Fibroblast of skin of left biceps (primary cell): ENCODE results near the gene SMAD2.
"Not testable (repeated sequence)": the region's sequence is repeated elsewhere in the genome, so short reads cannot be mapped to it uniquely, and the experiment has no call there.

Source experiments
- DNase-seq, 2 experiments: peaks; one replicate each; pipeline ENCODE4 v3.0.0-alpha.2; 2013; ENCODE audit warnings: low read depth in 2 of 2

SMAD2 gene

GRCh38 chr18:47793609-47794008, 136.8 kb downstream of the SMAD2 start:
- DNase-seq = no peak

GRCh38 chr18:47791461-47791985, 138.9 kb downstream of the SMAD2 start:
- no peak for DNase-seq

- no peak for DNase-seq
Observed at GRCh38 chr18:47790036-47790435, 140.4 kb downstream of the SMAD2 start.

GRCh38 chr18:47788621-47789020, 141.8 kb downstream of the SMAD2 start:
- DNase-seq = no peak

DNA sequence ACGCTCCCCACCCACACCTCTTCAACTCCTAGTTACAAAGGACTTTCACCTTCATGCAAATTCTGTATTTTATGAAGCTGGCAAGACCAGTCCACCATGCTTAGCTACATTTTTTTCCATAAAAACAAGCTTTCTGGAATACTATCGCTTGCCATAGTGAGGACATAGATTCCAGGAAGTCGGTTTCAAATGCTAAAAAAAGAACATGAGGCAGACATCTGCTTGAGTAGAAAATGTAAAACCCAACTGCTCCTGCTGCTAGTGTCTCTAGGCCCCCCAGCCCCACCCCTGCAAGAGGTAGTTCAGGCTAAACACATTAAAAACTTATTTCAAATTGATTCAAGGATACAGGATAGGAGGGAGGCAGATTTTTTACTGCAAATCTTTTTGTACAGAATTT, 148.9 kb downstream of the SMAD2 start:
- no peak for DNase-seq

GRCh38 chr18:47780011-47780725, 150.3 kb downstream of the SMAD2 start:
- no peak for DNase-seq

DNA sequence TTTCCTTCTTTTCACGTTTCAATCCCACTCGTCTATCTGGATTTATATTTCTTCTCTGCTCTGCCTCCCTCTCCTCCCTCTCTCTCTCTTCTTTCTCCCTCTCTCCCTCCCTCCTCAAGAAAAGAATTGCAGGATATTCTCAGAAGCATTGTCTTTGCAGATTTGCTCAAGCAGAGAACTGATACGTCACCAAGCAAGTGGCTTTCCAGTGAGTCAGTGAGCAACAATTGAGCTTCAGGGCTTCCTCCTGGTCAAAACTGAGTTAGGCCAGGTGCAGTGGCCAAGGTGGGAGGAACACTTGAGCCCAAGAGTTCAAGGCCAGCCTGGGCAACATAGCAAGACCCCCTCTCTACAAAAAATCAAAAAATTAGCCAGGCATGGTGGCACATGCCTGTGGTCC, 151.1 kb downstream of the SMAD2 start:
- no peak for DNase-seq

DNA sequence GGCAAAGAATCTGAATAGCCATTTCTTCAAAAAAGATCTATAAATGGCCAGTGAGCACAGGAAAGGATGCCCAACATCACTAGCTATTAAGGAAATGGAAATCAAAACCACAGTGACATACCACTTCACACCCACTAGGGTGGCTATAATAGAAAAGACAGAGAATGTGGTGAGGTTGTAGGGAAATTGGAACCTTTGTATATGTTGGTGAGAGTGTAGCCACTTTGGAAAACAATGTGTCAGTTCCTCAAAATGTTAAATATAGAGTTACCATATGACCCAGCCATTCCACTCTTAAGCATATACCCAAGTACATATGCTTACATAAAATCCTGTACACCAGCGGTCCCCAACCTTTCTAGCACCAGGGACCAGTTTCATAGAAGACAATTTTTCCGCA, 152.8 kb downstream of the SMAD2 start:
- no peak for DNase-seq

- DNase-seq = no peak
Observed at GRCh38 chr18:47775961-47776360, 154.5 kb downstream of the SMAD2 start.

- no peak for DNase-seq
Observed at GRCh38 chr18:47773931-47774330, 156.5 kb downstream of the SMAD2 start.

DNA sequence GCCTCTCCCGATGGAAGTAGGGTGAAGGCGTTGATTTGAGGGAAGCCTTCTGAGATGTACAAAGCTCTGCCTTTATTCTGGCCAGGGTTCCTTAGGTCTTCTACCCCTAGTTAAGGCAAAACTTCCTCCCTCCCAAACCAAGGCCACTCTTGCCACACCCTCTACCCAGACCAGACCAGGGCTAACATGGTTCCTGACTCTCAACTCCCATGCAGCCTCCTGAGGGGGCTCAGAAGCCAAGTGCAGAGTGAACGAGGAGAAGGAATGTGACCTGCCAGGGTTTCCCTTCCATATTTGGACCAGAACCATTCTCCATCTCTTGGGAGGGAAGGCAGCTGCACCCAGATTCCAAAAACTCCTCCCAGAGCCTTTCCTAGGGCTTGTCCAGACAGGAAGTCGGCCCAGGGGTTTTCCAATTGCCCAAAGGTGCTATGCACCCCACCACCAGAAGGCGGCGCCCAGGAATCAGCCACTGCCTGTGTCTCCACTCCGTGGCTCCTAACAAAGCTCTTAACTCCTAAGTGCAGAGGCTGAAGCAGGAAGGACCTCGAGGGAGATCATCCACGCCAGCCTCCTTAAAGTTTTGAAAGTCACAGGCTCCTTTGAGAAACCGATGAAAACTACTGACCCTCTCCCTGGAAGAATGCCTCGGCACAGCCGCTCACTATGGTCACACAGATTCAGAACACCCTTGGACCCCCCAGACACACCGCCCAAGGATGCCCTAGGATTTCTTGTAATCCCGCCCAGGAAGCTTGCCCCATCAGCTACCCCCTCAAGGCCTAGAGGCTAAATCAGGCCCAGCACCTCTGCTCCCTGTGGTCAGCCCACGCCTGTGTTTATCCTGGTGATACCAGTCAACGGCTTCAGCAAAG, 157.8 kb downstream of the SMAD2 start:
- DNase-seq = no peak

DNA sequence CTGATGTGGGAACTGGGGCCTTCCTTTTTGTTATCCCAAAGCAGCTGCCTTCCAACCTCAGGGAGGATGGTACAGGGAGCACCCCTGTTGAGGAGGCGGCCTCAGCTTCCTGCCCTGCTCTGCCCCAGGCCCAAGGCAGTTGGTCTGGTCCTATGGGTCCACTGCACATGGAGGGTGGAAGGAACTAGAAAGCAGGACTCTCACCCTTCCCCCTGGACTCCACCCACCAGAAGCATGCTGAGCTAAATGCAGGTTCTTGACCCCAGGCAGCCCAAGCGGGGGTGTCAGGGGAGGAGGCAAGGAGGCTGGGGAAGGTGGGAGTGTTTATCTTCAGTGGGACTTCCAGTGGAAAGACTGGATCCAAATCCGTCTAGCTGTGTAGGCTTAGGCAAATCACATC, 158.5 kb downstream of the SMAD2 start:
- DNase-seq = no peak

DNA sequence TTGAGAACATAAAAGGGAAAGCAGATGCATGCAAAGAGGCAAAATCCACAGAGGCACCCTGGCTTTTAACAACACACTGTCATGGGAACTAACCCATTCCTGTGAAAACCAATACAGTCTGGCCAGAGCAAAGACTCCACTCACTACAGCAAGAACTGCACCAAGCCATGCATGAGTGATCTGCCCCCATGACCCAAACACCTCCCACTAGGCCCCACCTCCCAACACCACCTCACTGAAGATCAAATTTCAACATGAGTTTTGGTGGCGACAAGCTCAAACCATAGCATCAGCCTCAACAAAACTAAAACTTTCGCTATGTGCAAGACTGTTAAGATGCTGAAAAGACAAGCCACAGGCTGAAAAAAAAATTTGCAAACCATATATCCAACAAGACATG, 162.8 kb downstream of the SMAD2 start:
- DNase-seq = no peak

- not testable (repeated sequence) for DNase-seq
Observed at GRCh38 chr18:47767198-47767597, 163.3 kb downstream of the SMAD2 start.
